Smooth muscle cell (in vitro differentiated cells): ENCODE results near the gene BTAF1. TPM values are rescaled to one million over a fixed set of nuclear protein-coding genes. Genes with fewer than 3 reads are reported as not detected.
"Not testable (repeated sequence)": the region's sequence is repeated elsewhere in the genome, so short reads cannot be mapped to it uniquely, and the experiment has no call there.

ENCODE experiments used
- DNase-seq: peaks from one replicate; lab custom pipeline; 2025; ENCODE audit not compliant: unreplicated experiment; lab: John Stamatoyannopoulos, UW
- H2AFZ ChIP-seq: fragments of 200-600 bp; sonication (generic); 2 replicates; pipeline ENCODE4 v1.6.0; 2016; ENCODE audit warnings: antibody characterized with exemption, low read depth, mild to moderate bottlenecking
- H3F3A ChIP-seq: fragments of 200-600 bp; sonication (generic); 2 replicates; pipeline ENCODE4 v1.6.0; 2017; ENCODE audit warnings: antibody characterized with exemption, low read depth
- H3K27ac ChIP-seq: fragments of 200-600 bp; sonication (generic); 2 replicates; pipeline ENCODE4 v1.5.1; 2016; ENCODE audit warnings: low read depth, mild to moderate bottlenecking
- H3K27me3 ChIP-seq: fragments of 200-600 bp; sonication (generic); 2 replicates; pipeline ENCODE4 v1.6.1; 2016; ENCODE audit warnings: low read depth, mild to moderate bottlenecking
- H3K36me3 ChIP-seq: fragments of 200-600 bp; sonication (generic); 2 replicates; pipeline ENCODE4 v1.5.1; 2016; ENCODE audit warnings: low read depth
- H3K4me1 ChIP-seq: fragments of 200-600 bp; sonication (generic); 2 replicates; pipeline ENCODE4 v1.5.1; 2016; ENCODE audit warnings: low read depth
- H3K4me2 ChIP-seq: fragments of 200-600 bp; sonication (generic); 2 replicates; pipeline ENCODE4 v1.6.0; 2016; ENCODE audit warnings: mild to moderate bottlenecking
- H3K4me3 ChIP-seq: fragments of 200-600 bp; sonication (generic); 2 replicates; pipeline ENCODE4 v1.5.1; 2016; ENCODE audit warnings: mild to moderate bottlenecking
- H3K79me2 ChIP-seq: fragments of 200-600 bp; sonication (generic); 2 replicates; pipeline ENCODE4 v1.6.0; 2016; ENCODE audit warnings: low read depth, mild to moderate bottlenecking
- H3K9ac ChIP-seq: fragments of 200-600 bp; sonication (generic); 2 replicates; pipeline ENCODE4 v1.6.0; 2016; ENCODE audit warnings: low read depth
- H3K9me3 ChIP-seq: fragments of 200-600 bp; sonication (generic); replicated peaks from 2 replicates; pipeline ENCODE4 v1.5.1; 2016; ENCODE audit warnings: low read depth
- H4K20me1 ChIP-seq: fragments of 200-600 bp; sonication (generic); 2 replicates; pipeline ENCODE4 v1.6.0; 2016; ENCODE audit warnings: low read depth
- CTCF ChIP-seq: fragments of 200-600 bp; sonication (generic); IDR thresholded peaks from 2 replicates; pipeline ENCODE4 v1.5.1; 2017; ENCODE audit warnings: borderline replicate concordance, mild to moderate bottlenecking, antibody characterized with exemption; ENCODE audit not compliant: insufficient read depth, poor library complexity, severe bottlenecking
- WGBS: methylation state at CpG from one replicate; pipeline ENCODE4 v1.1.7; 2016; ENCODE audit warnings: low lambda C conversion rate; 5-methylcytosine and 5-hydroxymethylcytosine counted together
- polyA plus RNA-seq: library from polyadenylated mRNA; unstranded; fragments of >200 nt; fragmentation: Nextera tagmentation; extraction: Ambion mirVana; gene quantifications from 2 replicates; pipeline ENCODE4 v1.2.1, GENCODE V29; 2016
- total RNA-seq: library from RNA; depleted of rRNA; stranded (reverse); fragments of >200 nt; gene quantifications from 2 replicates; pipeline ENCODE4 v1.2.3, GENCODE V29; 2014

BTAF1 gene
- total and polyA plus RNA-seq, 2 experiments from 2014 or later: 13.2 to 47.3 TPM

GRCh38 chr10:91887272-91888076 lies 36.1 kb upstream of the BTAF1 start:
- peak overlapping the region; percentile 33 for H3K9ac ChIP-seq
- no peaks in the 10 kb centered on the region for H4K20me1 ChIP-seq
- H3K36me3 ChIP-seq: no peaks in the 10 kb centered on the region
- WGBS: 3% methylated on average over 46 of the region's 59 CpGs
- H3K9me3 ChIP-seq: no peaks in the 10 kb centered on the region
- H3K4me3 ChIP-seq: peak overlapping the region; percentile 61
- H2AFZ ChIP-seq: peak overlapping the region; percentile 77
- H3K27ac ChIP-seq: peak overlapping the region; percentile 11
- no peak for DNase-seq
- H3F3A ChIP-seq: peaks cover 32% of the 10 kb centered on the region
- no peak for TF ChIP-seq CTCF
- H3K4me2 ChIP-seq: peak overlapping the region; percentile 99
- no peaks in the 10 kb centered on the region for H3K27me3 ChIP-seq
- no peaks in the 10 kb centered on the region for H3K79me2 ChIP-seq
- peaks cover 43% of the 10 kb centered on the region for H3K4me1 ChIP-seq

- Histone ChIP-seq H3K4me3 (no peak overlapping the region), H3K36me3 (no peaks in the 10 kb centered on the region), H3K9ac (no peak overlapping the region), H3K9me3 (no peaks in the 10 kb centered on the region), H3F3A (peaks cover 13% of the 10 kb centered on the region), H3K27me3 (no peaks in the 10 kb centered on the region), H3K27ac (peak overlapping the region; percentile 9), H3K4me1 (peaks cover 18% of the 10 kb centered on the region), H3K4me2 (no peak overlapping the region), H3K79me2 (no peaks in the 10 kb centered on the region), H4K20me1 (no peaks in the 10 kb centered on the region), H2AFZ (no peak overlapping the region)
- no peak for TF ChIP-seq CTCF
- DNase-seq: no peak
- WGBS: 96% methylated on average over 1 of the region's 1 CpG
These were observed 32.2 kb upstream of the BTAF1 start for GRCh38 chr10:91891125-91892001.

GRCh38 chr10:91893051-91893450 lies 30.5 kb upstream of the BTAF1 start:
- H4K20me1 ChIP-seq: no peaks in the 10 kb centered on the region
- H3K4me2 ChIP-seq: no peak overlapping the region
- no peaks in the 10 kb centered on the region for H3K27me3 ChIP-seq
- 100% methylated on average over 2 of the region's 2 CpGs for WGBS
- no peaks in the 10 kb centered on the region for H3K9me3 ChIP-seq
- no peak for DNase-seq
- no peak overlapping the region for H3K9ac ChIP-seq
- H3K4me3 ChIP-seq: no peak overlapping the region
- no peak overlapping the region for H2AFZ ChIP-seq
- H3K27ac ChIP-seq: no peak overlapping the region
- H3K36me3 ChIP-seq: no peaks in the 10 kb centered on the region
- peaks cover 8% of the 10 kb centered on the region for H3F3A ChIP-seq
- no peaks in the 10 kb centered on the region for H3K79me2 ChIP-seq
- no peak for TF ChIP-seq CTCF
- H3K4me1 ChIP-seq: peaks cover 15% of the 10 kb centered on the region

DNA sequence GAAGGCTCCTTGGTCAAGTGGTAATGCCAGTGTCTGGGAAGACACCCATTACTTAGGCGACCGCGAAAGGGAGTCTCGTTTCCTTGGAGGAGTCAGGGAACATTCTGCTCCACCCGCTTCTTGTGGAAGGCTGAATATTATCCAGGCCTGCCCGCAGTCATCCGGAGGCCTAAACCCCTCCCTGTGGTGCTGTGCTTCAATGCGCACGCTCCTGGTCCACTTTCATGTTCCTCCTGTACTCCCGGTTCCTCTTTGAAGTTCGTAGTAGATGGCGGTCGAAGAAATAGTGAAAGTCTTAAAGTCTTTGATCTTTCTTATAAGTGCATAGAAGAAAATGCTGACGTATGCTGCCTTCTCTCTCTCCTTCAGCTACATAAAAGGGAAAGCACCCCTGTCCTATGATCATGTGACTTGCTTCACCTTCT lies 29.3 kb upstream of the BTAF1 start:
- H4K20me1 ChIP-seq, DNase-seq: not testable (repeated sequence)

More for the DNA sequence above, 29.3 kb upstream of the BTAF1 start:
- H3K79me2 ChIP-seq, H3K36me3 ChIP-seq, H3K9me3 ChIP-seq, H3K4me3 ChIP-seq, H3K27ac ChIP-seq, H3K27me3 ChIP-seq, H3K9ac ChIP-seq, H3F3A ChIP-seq, H2AFZ ChIP-seq, H3K4me2 ChIP-seq: not testable (repeated sequence)
- 97% methylated on average over 14 of the region's 14 CpGs for WGBS
- H3K4me1 ChIP-seq: peaks cover 13% of the 10 kb centered on the region
